HG03575 (cell line): Measurements from ENCODE around the gene CFAP92.

Source experiments
- ATAC-seq: cut with Tn5 transposase; IDR thresholded peaks from one replicate; pipeline ENCODE4 v1.9.1; 2021; ENCODE audit not compliant: unreplicated experiment, insufficient number of reproducible peaks, low FRiP score; ENCODE audit errors: extremely low read depth

CFAP92 gene

GRCh38 chr3:128994581-128995546 is 988 bp upstream of the CFAP92 start:
- ATAC-seq: no peak

- no peak for ATAC-seq
Measured at GRCh38 chr3:128994173-128994512, 267 bp upstream of the CFAP92 start.

- ATAC-seq: no peak
Measured at GRCh38 chr3:128992926-128993460, 883 bp downstream of the CFAP92 start.

- no peak for ATAC-seq
Measured at GRCh38 chr3:128991355-128991895, 2.5 kb downstream of the CFAP92 start.

- ATAC-seq: no peak
Measured at GRCh38 chr3:128988286-128988685, 5.6 kb downstream of the CFAP92 start.

- no peak for ATAC-seq
Measured at GRCh38 chr3:128987302-128988100, 6.4 kb downstream of the CFAP92 start.

GRCh38 chr3:128984596-128984995 is 9.3 kb downstream of the CFAP92 start:
- no peak for ATAC-seq

- ATAC-seq: no peak
Measured at GRCh38 chr3:128983293-128984069, 10.4 kb downstream of the CFAP92 start.

- ATAC-seq: no peak
Measured at GRCh38 chr3:128975276-128975675, 18.6 kb downstream of the CFAP92 start.

GRCh38 chr3:128973988-128974564 is 19.8 kb downstream of the CFAP92 start:
- no peak for ATAC-seq

- no peak for ATAC-seq
Measured at GRCh38 chr3:128971421-128972100, 22.3 kb downstream of the CFAP92 start.

- ATAC-seq: no peak
Measured at GRCh38 chr3:128970740-128971047, 23.2 kb downstream of the CFAP92 start.

- ATAC-seq: no peak
Measured at GRCh38 chr3:128969993-128970739, 23.7 kb downstream of the CFAP92 start.

GRCh38 chr3:128967748-128968355 is 26.0 kb downstream of the CFAP92 start:
- ATAC-seq: no peak

- no peak for ATAC-seq
Measured at GRCh38 chr3:128965818-128966217, 28.1 kb downstream of the CFAP92 start.

- ATAC-seq: no peak
Measured at GRCh38 chr3:128965280-128965679, 28.6 kb downstream of the CFAP92 start.

- no peak for ATAC-seq
Measured at GRCh38 chr3:128956440-128956839, 37.4 kb downstream of the CFAP92 start.
